GM11168 (cell line): ENCODE data around the gene KDM4B.
"Not testable (repeated sequence)": the region's sequence is repeated elsewhere in the genome, so short reads cannot be mapped to it uniquely, and the experiment has no call there.

ENCODE experiments used
- in situ Hi-C: fragments of 300-500 bp; cut with MboI; formaldehyde crosslinking; loops from one replicate; pipeline ENCODE4 v1.12.0; 2022; ENCODE audit warnings: low sequenced_read_pairs; ENCODE audit not compliant: unreplicated experiment

KDM4B gene

DNA sequence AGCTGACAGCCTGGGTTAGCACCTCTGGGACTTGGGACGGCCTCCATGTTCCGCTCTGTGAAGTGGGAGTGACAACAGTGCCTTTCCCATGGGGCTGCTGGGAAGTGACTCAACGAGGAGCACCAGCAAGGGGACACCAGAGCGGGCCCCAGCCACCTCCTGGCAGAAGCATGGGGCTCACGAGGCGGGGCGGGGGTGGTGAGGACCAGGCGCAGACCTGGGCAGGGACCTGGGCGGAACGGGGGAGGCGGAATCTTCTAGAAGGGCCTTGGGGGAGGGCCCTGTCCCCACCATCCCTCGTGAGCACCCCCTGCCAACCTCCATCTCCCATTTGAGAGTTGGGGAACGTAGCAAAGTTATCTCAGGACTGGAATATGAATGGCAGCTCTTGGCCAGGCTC, 37.9 kb downstream of the KDM4B start:
- in situ Hi-C loops, result no loop called here

DNA sequence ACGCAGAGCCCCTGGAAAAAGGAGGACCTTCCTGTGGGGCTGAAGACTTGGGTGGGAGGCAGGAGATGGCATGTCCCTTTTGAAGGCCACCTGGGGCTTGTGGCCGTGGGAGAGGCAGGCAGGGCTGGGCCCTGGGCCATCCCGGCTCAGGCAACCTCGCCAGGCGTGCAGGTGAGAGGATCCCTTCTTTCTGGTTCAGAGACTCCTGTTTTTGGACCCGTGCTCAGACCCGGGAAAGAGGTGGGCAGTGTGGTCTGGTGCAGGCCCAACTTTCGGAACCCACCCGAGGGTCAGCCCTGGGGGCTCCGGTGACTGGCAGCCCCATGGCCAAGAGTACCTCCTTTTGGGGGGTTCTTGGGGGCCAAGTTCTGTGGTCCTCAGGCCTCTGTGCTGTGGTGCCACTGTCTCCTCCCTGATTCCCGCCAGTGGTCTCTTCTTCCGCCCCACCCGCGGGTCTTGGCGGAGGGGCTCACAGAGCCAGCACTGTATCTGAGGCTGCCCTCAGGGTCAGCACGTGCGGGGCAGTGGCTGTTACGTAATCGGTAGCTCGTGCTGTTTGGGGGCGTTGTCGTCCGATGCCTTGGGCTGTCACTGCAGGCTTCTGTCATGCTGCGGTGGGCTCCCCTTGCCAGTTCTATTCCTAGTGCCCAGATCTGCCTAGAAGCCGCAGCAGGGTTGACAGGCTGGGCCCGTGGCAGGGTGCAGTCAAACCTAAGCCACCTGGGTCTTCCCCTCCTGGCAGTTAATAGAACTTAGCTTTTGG, 42.7 kb downstream of the KDM4B start:
- in situ Hi-C loops, result no loop called here

DNA sequence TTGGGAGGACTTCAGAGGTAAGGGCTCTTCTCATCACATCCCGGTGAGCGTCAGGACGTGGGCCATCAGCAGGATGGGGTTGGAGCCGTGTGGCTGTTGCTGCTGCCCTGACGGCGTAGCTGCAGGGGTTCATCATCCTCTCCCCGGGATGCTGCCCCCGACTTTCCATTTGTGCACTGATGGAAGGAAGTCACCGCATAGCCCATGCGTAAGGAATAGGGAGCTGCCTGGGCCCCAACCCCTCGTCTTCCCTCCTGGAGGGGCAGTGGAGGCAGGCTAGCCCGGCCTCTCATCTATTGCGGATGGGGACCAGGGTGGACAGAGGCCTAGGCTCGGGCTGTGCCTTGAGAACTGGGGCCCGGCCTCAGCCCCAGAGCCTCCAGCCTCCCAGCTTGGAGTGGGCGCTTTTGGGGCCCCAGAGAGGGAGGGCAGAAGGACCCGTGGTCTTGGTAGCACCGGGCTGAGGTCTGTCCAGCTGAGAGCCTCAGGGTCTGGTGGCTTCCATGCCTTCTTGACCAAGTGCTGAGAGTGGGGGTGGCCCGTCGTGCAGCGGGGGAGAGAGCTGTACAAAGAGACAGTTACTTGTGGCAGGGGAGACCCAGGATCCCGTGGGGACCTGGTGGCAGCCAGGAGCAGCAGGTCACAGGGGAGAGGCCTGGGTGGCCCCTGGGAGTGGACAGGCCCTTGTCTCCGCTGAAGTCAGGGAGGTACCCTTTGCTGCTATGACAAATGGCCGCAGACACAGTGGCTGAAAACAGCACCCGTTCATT, 44.0 kb downstream of the KDM4B start:
- in situ Hi-C loops, result no loop called here

DNA sequence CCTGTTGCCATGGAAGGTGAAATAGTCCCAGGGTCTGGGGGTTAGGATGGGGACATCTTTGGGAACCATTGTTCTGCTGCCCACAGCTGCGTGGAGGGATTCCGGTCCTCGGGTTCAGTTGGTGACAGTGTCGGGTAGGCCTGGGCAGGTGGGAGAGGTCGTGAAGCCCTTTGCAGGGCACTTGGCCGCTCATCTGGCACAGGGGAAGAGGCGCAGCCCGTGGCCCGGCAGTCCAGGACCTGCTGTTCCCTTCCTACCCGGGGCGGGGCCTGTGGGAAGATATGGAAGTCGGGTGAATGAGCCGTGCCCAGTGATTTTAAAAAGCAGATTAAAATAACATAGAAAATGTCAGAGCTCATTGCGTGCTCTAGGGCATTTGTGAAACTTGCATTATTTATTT, 44.8 kb downstream of the KDM4B start:
- in situ Hi-C loops, result no loop called here

DNA sequence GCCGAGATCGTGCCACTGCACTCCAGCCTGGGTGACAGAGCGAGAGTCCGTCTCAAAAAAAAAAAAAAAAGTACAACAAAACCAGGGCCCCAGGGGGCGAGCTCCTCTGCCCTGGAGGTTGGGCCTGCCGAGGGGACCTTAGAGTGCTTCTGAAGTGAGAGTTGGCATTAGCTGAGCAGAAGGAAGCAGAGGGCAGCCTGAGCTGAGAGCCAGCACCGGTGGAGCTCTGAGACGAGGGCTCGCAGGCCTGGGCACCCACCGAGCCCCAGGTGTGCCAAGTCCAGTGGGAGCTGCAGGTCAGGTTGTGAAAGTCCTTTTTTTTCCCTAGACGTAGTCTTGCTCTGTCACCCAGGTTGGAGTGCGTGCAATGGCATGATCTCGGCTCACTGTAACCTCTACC, 46.0 kb downstream of the KDM4B start:
- in situ Hi-C loops, result no loop called here

DNA sequence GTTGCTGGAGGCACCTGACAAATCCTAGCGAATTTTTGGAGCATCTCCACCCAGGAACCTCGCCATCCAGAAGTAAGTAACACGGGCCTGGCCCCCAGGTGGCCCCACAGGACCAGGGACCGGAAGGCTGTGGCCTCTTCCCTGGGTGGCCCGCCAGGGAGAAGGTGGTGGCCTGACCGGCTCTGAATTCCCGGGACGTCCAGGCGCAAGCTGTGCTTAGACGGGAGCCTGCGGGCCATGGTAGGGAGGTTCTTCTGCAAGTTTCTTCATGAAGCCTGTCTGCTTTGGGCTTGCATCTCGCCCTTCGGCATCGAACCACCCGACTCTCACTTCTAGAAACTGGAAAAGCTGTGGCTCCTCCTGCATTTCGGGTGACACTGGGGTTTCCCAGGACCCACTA, 47.4 kb downstream of the KDM4B start:
- in situ Hi-C loops, result no loop called here

DNA sequence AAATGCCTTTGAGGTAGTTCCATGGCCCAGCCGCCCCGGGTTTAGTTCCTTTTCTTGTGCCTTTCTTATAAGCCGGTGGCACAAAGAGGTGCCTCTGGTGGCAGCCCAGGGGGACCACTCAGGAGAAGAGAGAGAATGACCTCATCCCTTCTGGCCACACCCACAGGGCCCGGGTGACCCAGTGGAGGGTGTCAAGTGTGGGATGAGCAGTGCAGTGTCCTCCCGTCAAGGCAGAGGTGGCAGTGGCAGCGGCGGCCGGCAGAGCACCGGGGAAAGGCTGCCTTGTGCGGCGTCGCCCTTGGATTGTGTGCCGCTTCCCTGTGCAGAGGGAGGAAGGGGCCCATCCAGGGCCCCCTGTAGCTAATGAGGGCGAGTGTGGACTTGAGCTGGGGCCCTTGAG, 47.9 kb downstream of the KDM4B start:
- in situ Hi-C loops, result no loop called here

DNA sequence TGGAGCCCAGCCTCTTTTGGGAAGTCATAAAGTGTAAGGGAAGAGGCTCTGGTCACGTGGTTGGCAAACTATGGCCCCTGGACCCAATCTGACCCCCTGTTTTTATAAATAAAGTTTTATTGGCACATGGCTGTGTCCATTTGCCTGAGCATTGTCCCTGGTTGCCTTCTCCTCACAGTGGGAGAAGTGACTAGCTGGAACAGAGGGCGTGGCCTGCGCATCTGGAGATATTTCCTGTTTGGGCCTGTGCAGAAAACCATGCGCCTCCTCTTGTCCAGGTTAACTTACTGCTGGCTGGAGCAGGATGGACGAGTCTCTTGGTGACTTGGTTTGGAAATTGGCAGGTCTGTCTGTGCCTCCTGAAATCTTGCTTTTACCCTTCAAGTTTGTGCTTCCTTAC, 48.3 kb downstream of the KDM4B start:
- in situ Hi-C loops, result no loop called here

DNA sequence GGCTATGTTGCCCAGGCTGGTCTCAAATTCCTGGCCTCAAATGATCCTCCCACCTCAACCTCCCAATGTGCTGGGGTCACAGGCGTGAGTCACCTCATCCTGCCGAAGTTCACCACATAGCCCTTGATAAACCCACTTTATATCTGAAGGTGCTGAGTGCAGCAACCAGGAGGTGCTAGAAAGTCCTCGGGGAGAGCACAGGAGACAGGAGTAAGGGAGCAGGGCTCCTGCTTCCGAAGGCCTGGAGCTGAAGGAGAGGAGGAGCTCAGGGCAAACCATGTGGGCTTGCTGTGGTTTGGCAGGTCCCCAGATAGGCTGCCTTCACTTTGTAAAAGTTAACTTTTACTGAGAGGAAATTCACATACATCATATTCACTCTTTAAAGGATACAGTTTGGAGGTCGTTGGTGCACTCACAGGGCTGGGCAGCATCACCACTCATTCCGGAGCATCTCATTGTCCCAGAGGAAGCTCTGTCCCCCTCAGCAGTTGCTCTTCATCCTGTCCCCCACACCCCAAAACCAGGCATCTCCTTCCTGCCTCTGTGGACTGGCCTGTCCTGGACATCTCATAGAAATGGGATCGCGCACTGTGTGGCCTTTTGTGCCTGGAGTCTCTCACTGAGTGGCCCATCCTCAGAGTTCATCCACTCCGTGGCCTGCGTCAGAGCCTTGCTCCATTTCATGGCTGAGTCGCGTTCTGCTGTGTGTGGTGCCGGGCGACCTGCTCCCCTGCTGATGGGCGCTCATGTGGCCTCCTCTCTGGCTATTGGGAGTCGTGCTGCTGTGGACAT, 49.5 kb downstream of the KDM4B start:
- in situ Hi-C loops, result no loop called here

DNA sequence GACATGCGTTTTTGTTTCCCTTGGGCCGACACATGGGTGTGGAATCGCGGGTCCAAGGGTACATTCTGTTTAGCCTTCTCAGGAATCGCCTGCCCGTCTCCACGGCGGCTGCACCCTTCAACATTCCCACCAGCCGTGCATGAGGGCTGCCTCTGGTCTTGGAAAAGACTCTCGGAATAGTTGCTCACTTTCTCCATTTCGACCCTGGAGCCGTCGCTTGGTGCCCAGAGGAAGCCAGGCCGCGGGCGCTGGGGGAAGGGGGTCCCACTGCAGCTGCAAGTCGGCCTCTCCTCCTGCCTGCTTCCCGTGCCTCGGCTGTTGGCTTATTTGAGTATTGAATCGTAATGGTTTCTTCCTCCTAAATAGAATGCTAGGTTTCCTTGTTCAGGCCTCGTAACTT, 51.5 kb downstream of the KDM4B start:
- in situ Hi-C loops, result no loop called here

DNA sequence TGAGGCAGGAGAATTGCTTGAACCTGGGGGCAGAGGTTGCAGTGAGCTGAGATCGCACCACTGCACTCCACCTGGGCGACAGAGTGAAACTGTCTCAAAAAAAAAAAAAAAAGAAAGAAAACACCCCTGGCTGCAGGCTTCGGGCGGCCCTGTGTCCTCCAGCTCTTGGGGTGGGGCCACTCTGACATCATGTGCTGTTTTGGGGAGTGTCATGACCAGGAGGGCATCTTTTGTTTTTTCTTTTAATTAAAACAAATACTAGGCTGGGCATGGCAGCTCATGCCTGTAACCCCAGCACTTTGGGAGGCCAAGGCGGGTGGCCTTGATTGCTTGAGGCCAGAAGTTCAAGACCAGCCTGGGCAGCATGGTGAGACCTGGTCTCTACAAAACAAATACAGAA, 52.1 kb downstream of the KDM4B start:
- in situ Hi-C loops, result no loop called here

DNA sequence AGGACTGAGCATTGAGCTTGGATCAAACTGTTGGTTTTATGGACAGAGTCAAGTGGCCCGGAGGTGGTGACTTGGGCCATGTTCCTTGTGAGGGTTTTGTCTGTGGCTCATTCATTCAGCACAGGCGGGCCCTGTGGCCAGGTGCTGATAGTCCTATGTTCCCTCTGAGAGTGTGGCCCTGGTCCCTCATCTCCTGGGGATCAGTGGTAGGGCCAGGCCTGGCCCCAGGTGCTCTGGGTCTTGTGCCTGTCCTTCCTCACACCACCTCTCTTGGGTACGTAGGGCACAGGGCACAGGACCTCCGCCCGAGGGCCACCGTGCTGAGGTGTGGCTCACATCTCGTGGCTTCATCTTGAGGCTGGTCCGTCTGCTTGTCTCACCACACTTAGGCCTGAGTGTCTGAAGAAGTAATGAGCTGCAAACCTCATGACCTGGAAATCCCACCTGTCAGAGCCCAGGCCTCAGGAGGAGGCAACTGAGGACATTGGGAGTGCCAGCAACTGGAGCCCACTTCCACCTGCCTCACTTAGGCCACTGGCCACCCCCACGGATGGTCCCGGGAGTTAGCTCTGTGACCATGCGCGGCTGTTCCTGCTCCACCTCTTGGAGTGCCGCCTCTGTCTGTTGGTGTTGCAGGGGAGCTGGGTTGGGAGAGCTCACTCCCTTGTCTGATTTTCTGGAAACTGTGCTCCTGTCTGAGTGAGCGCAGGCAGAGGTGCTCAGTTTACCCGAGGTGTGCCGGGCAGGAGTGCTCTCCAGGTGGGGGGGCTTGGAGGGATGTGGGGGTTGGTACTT, 53.4 kb downstream of the KDM4B start:
- in situ Hi-C loops, result no loop called here

DNA sequence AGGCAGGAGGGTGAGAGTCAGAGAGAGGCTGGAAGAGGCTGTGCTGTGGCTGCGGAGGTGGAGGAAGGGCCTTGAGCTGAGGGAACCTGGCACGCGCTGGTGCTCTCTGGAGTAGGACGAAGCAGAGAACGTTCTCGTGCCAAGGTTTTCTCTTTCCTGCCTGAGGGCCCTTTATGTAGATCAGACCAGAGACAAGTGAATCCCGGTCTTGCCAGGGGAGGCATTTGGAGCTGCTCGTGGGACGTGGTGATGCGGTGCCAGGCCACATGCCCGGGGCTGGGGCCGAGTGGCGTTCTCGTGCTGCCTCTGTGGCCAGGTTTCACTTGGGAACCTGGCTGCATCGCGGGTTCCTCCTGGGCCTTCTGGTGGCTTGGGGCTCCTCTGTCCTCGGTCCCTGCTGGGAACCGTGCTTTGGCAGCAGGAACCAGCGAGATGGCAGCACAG, 54.2 kb downstream of the KDM4B start:
- in situ Hi-C loops, result no loop called here

DNA sequence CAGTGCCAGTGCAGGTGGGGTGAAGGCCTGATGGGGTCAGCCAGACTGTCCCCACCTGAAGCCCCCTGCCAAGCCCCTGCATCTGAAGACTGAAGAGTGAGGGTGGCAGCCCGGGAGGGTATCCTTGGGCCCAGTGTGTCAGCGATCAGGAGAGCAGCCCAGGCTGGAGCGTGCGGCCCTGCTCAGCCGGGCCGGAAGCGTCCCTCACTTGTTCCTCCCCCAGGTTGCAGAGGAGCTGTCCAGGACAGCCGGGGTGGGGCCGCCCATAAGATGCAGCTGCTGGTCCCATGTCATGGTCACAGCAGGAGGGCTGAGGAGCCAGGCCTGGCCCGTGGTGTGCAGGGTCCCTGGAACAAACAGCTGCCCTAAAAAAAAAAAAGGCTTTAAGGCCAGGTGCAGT, 55.4 kb downstream of the KDM4B start:
- in situ Hi-C loops, result no loop called here

DNA sequence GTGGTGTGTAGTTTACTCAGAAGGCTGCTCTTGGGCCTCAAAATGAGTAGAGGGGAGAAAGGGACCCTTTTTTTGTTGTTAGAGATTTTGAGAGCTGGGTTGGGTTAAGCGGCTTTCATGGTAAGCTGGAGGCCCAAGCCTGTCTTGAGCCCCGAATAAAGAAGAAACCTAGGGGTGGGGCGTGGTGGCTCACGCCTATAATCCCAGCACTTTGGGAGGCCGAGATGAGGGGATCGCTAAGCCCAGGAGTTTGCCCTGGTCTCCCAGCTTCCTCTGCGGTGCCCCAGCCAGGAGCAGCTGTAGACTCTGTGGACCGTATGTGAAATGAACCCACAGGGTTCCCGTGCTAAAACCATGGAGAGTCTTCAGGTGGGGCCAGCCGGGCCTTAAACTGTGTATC, 56.1 kb downstream of the KDM4B start:
- in situ Hi-C loops, result no loop called here

DNA sequence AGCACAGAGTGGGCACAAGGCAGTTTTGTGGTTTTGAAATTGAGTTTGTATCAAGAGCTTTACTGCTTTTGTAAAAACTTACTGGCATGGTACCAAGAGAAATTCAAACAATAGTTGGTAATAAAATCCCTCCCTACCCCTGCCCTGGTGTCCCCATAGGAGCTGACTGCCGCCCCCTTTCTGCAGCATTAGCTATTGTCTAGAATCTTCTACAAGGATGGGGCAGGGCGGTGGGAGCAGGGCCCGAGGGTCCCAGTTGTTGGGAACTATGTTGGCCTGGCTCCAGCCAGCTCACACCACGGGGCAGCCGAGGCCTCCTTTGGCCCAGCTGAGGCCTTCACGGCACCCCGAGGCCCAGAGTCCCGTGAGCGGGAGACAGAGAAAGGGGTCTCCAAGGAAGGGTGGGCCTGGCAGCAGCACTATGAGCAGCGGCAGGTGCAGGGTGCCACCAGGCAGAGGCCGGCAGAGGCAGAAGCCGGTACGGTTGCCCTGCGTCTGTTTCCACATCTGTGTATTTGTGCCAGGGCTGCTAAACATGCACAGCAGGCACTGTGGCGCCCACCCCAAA, 57.9 kb downstream of the KDM4B start:
- in situ Hi-C loops, result no loop called here

DNA sequence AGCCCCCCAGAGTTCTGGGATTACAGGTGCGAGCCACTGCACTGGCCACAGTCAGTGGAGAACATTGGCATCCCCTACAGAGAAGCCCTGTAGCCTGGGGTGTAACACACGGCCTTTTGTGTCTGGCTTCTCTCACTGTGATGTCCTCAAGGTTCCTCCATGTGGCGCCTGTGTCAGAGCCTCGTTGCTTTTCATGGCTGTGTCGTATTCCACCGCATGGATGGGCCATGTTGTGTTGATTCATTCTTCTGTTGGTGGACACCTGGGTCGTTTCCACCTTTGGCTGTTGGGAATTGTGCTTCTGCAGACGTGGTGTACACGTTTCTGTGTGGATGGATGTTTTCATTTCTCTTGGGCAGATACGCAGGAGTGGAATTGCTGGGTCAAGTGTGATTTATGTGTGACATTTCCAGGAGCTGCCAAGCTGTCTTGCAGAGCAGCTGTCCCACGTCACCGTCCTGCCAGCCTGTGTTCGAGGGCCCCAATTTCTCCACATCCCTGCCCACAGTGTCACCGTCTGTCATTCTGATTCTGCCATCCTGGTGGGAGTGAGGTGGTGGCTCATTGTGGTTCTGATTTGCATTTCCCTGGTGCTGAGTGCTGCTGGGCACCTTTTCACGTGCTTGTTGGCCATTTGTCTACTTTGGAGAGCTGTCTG, 59.4 kb downstream of the KDM4B start:
- in situ Hi-C loops, result no loop called here

DNA sequence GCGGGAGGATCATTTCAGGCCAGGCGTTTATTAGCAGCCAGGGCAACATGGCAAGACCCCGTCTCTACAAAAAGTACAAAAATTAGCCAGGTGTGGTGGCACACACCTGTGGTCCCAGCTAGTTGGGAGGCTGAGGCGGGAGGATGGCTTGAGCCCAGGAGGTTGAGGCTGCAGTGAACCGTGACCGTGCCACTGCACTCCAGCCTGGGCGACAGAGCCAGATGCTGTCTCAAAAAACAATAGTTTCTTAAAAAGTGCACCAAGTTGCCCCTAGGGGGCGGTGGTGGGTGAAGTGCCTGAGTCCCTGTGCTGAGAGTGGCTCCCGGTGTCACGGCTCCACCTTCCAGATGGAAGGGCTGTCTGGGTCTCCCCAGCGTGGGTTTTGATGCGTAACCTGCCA, 60.7 kb downstream of the KDM4B start:
- in situ Hi-C loops, result not testable (repeated sequence)

DNA sequence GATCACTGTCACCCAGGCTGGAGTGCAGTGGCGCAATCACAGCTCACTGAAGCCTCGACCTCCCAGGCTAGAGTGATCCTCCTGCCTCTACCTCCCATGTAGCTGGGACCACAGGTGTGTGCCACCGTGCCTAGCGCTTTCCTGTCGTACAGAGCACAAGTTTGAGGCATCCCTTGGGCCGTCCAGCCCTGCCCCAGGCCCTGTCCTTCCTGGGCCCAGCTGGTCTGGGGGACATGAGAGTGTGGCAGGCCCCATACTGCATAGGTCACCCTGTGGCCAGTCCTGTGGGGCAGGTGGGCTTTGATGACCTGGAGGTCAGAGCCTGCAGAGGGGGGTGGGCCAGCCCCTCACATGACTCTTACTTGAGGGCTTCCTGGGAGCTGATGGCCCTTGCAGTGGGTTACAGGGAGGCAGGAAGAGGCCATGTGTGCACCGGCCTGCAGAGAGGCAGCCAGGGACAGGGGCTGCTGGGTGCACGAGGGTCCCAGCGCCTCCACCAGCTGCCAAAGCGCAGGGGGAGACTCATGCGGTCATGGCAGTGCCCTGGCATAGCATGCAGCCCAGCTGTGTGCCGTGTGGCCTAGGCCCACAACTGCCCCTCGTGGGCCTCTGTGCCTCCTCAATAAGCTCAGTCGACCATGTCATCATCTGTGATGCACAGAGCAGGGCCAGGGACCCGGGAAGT, 61.4 kb downstream of the KDM4B start:
- in situ Hi-C loops, result loop anchor here (10.0 kb wide), 1 partner anchor 155 kb away; no protein-coding TSS in a partner anchor
